Spleen (tissue), 7 donors: ENCODE measurements around the gene CFAP44.

Source experiments
- POLR2A ChIP-seq, 3 donors: fragments of 450-650 bp; IDR thresholded peaks; one replicate each; pipeline ENCODE4 v1.5.1; 2017; ENCODE audit warnings: antibody characterized with exemption in 3 of 3, mild to moderate bottlenecking in 1 of 3
- POLR2AphosphoS5 ChIP-seq, 3 donors: sonication (generic); formaldehyde crosslinking; IDR thresholded peaks; one replicate each; pipeline ENCODE4 v1.5.1; 2017; ENCODE audit warnings: antibody characterized with exemption in 3 of 3
- TF ChIP-seq, protein P1 (sequence below), 11 experiments: fragments of 200-600 bp in 7 of 11; fragments of 450-650 bp in 4 of 11; sonication (generic) in 4 of 11; IDR thresholded peaks in 8 of 11; conservative IDR thresholded peaks in 3 of 11; 1 replicate in 7 of 11; 2 replicates in 4 of 11; pipeline versions ENCODE4 v1.4.0 to v1.8.0; 2016 to 2021; ENCODE audit warnings: antibody characterized with exemption in 11 of 11, inconsistent platforms in 4 of 11, mild to moderate bottlenecking in 1 of 11
- donor health status: DM: no; HTN: no; CAD: no; lungs with moderate emphysema.
- donor health status: DM: no; HTN: no; CAD: no.
- donor health status: DM: no; HTN: no; CAD: no.

GRCh38 chr3:113454057-113454456 is 12.8 kb upstream of the CFAP44 start:
- TF ChIP-seq, protein P1, sequence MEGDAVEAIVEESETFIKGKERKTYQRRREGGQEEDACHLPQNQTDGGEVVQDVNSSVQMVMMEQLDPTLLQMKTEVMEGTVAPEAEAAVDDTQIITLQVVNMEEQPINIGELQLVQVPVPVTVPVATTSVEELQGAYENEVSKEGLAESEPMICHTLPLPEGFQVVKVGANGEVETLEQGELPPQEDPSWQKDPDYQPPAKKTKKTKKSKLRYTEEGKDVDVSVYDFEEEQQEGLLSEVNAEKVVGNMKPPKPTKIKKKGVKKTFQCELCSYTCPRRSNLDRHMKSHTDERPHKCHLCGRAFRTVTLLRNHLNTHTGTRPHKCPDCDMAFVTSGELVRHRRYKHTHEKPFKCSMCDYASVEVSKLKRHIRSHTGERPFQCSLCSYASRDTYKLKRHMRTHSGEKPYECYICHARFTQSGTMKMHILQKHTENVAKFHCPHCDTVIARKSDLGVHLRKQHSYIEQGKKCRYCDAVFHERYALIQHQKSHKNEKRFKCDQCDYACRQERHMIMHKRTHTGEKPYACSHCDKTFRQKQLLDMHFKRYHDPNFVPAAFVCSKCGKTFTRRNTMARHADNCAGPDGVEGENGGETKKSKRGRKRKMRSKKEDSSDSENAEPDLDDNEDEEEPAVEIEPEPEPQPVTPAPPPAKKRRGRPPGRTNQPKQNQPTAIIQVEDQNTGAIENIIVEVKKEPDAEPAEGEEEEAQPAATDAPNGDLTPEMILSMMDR (IDR thresholded peaks at IDR 0.05 in 8 of 11, conservative IDR thresholded peaks at IDR 0.05 in 3 of 11) = no peak
- TF ChIP-seq POLR2AphosphoS5 (IDR thresholded peaks at IDR 0.05) (no peak), POLR2A (IDR thresholded peaks at IDR 0.05) (no peak)
